Measurements from ENCODE around the gene CC2D1A. TPM values are rescaled to one million over a fixed set of nuclear protein-coding genes. Genes with fewer than 3 reads are reported as not detected.
A peak's percentile ranks its signal among the peaks of the same experiment; 100 is the strongest.

Gene CC2D1A
- total RNA-seq, 1 donor from 2014 or later: 20.1 TPM

DNA sequence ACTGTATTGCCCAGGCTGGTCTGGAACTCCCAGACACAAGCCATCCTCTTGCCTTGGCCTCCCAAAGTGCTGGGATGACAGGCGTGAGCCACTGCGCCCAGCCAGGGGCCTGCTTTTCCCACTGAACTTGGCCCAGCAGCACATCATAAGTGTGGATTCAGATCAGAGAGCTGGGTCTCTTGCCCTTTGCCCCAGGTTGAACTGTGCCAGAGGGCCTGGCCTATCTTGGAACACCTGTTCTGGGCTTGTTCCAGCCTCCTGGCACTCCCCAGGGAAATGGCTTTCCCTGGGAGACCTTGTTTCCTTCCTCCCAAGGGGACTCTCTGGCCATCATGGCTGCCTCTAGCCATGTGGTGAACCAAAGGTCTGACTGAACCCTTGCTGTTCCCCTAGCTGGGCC is 3.4 kb downstream of the CC2D1A start:
- TF ChIP-seq, protein P1, sequence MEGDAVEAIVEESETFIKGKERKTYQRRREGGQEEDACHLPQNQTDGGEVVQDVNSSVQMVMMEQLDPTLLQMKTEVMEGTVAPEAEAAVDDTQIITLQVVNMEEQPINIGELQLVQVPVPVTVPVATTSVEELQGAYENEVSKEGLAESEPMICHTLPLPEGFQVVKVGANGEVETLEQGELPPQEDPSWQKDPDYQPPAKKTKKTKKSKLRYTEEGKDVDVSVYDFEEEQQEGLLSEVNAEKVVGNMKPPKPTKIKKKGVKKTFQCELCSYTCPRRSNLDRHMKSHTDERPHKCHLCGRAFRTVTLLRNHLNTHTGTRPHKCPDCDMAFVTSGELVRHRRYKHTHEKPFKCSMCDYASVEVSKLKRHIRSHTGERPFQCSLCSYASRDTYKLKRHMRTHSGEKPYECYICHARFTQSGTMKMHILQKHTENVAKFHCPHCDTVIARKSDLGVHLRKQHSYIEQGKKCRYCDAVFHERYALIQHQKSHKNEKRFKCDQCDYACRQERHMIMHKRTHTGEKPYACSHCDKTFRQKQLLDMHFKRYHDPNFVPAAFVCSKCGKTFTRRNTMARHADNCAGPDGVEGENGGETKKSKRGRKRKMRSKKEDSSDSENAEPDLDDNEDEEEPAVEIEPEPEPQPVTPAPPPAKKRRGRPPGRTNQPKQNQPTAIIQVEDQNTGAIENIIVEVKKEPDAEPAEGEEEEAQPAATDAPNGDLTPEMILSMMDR (IDR thresholded peaks at IDR 0.05; ENCODE audit: borderline replicate concordance): no peak
- Histone ChIP-seq H3K4me1 (peaks cover 27% of the 10 kb centered on the region), H3K4me3 (no peak overlapping the region), H3K9me3 (replicated peaks) (no peaks in the 10 kb centered on the region), H3K36me3 (peaks cover 49% of the 10 kb centered on the region), H3K27ac (replicated peaks) (no peak overlapping the region), H3K27me3 (ENCODE audit: low read depth) (no peaks in the 10 kb centered on the region)
- DNase-seq: no peak
- intact Hi-C loops (cut with micrococcal nuclease): no loop called here

DNA sequence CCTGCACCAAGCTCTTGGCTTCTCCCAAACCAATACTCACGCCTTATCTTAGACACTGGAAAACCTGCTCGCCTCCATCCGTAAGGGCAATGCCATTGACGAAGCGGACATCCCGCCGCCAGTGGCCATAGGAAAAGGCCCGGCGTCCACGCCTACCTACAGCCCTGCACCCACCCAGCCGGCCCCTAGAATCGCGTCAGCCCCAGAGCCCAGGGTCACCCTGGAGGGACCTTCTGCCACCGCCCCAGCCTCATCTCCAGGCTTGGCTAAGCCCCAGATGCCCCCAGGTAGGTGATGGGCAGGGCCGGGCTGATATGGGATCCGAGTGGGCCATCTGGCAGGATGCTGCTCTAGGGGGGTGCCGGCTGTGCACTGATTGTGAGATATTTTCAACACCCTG is 7.4 kb downstream of the CC2D1A start:
- Histone ChIP-seq H3K9me3 (replicated peaks) (no peaks in the 10 kb centered on the region), H3K4me3 (no peak overlapping the region), H3K27me3 (ENCODE audit: low read depth) (no peaks in the 10 kb centered on the region), H3K36me3 (peaks cover 85% of the 10 kb centered on the region), H3K4me1 (peaks cover 10% of the 10 kb centered on the region), H3K27ac (replicated peaks) (no peak overlapping the region)
- TF ChIP-seq, protein P1 (IDR thresholded peaks at IDR 0.05; ENCODE audit: borderline replicate concordance): no peak
- no peak for DNase-seq
- intact Hi-C loops (cut with micrococcal nuclease): no loop called here

DNA sequence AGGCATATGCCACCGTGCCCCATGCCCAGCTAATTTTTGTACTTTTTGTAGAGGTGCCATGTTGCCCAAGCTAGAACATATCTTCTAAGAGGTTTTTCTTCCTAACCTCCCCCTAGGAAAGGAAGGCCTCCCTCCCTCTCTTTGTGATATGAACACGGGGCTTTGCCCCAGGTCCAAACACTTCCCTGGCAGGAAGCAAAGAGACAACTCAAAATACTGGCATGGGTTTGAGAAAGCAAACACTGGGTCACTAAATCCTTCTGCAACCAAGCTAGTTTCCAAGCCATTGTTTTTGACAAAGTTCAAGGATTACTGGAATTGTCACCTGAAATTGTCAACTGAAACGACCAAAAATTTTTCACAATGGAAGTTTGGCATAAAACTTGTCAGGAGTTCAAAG is 8.8 kb downstream of the CC2D1A start:
- H3K9me3 ChIP-seq (replicated peaks): no peaks in the 10 kb centered on the region
- no peak for DNase-seq
- H3K4me3 ChIP-seq: no peak overlapping the region
- H3K27me3 ChIP-seq (ENCODE audit: low read depth): no peaks in the 10 kb centered on the region
- TF ChIP-seq, protein P1 (IDR thresholded peaks at IDR 0.05; ENCODE audit: borderline replicate concordance): no peak
- intact Hi-C loops (cut with micrococcal nuclease): no loop called here
- H3K27ac ChIP-seq (replicated peaks): no peak overlapping the region
- H3K4me1 ChIP-seq: peaks cover 10% of the 10 kb centered on the region
- peaks cover 95% of the 10 kb centered on the region for H3K36me3 ChIP-seq

DNA sequence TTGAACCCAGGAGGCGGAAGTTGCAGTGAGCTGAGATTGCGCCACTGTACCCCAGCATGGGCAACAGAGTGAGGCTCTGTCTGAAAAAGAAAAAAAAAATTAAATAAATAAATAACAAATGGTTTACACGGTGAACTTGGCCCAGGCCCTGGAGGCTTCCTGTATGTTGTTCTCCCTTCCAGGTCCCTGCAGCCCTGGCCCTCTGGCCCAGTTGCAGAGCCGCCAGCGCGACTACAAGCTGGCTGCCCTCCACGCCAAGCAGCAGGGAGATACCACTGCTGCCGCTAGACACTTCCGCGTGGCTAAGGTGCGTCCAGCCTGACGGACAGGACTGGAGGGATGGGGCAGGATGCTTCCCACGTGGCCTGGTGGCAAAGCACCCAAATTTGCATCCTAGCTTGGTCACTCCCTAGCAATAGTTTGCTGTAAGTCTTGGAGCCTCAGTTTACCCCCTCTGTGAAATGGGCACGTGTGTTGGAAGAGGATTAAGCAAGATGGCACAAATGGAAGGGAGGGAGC is 11.9 kb downstream of the CC2D1A start:
- TF ChIP-seq, protein P1 (IDR thresholded peaks at IDR 0.05; ENCODE audit: borderline replicate concordance): no peak
- Histone ChIP-seq H3K27me3 (ENCODE audit: low read depth) (no peaks in the 10 kb centered on the region), H3K4me1 (peaks cover 10% of the 10 kb centered on the region), H3K27ac (replicated peaks) (peak overlapping the region; percentile 65), H3K36me3 (peaks cover 96% of the 10 kb centered on the region), H3K4me3 (no peak overlapping the region), H3K9me3 (replicated peaks) (peaks cover 4% of the 10 kb centered on the region)
- intact Hi-C loops (cut with micrococcal nuclease): no loop called here
- DNase-seq: peak; percentile 40

DNA sequence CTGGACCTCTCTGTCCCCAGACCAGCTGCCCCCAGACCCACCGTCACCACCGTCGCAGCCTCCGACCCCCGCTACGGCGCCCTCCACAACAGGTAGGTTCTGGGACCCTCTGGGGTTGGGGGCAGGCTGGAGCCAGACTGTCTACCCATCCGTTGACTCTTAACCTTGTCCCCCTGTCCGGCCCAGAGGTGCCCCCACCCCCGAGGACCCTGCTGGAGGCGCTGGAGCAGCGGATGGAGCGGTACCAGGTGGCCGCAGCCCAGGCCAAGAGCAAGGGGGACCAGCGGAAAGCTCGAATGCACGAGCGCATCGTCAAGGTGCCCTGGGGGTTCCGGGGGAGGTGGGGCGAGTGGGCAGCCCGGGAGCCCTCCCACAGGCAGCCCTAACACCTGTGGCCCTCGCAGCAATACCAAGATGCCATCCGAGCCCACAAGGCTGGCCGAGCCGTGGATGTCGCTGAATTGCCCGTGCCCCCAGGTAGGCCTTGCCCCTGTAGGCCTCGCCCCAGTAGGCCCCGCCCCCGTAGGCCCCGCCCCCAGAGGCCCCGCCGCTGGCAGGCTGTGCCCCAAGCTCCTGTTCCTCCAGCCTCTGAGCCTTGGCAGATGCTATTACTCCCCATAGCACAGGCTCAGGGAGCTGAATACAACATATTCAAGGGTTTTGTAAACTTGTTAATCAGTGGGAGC is 12.9 kb downstream of the CC2D1A start:
- intact Hi-C loops (cut with micrococcal nuclease): no loop called here
- H3K4me1 ChIP-seq: peaks cover 10% of the 10 kb centered on the region
- H3K27ac ChIP-seq (replicated peaks): peak overlapping the region; percentile 65
- H3K27me3 ChIP-seq (ENCODE audit: low read depth): no peaks in the 10 kb centered on the region
- peaks cover 4% of the 10 kb centered on the region for H3K9me3 ChIP-seq (replicated peaks)
- DNase-seq: no peak
- TF ChIP-seq, protein P1 (IDR thresholded peaks at IDR 0.05; ENCODE audit: borderline replicate concordance): no peak
- no peak overlapping the region for H3K4me3 ChIP-seq
- peaks cover 96% of the 10 kb centered on the region for H3K36me3 ChIP-seq

Measured in left ventricle myocardium inferior (tissue), 1 donor.